Loucy (cell line): Measurements from ENCODE around the gene MRPS6.

Experiments
- H2AFZ ChIP-seq: fragments of 200-600 bp; sonication (generic); 2 replicates; pipeline ENCODE4 v1.6.0; 2016; ENCODE audit warnings: antibody characterized with exemption, mild to moderate bottlenecking, low read length, moderate library complexity
- H3F3A ChIP-seq: fragments of 200-600 bp; 2 replicates; pipeline ENCODE4 v1.6.0; 2016; ENCODE audit warnings: antibody characterized with exemption, low read depth, mild to moderate bottlenecking
- H3K27me3 ChIP-seq: fragments of 200-600 bp; sonication (generic); 2 replicates; pipeline ENCODE4 v1.6.1; 2014; ENCODE audit warnings: low read length, mild to moderate bottlenecking; ENCODE audit not compliant: insufficient read depth, poor library complexity, severe bottlenecking
- H3K36me3 ChIP-seq: fragments of 200-600 bp; sonication (generic); 2 replicates; pipeline ENCODE4 v1.6.1; 2016; ENCODE audit warnings: low read length; ENCODE audit not compliant: insufficient read depth
- H3K4me1 ChIP-seq: fragments of 200-600 bp; sonication (generic); 2 replicates; pipeline ENCODE4 v1.5.1; 2014; ENCODE audit warnings: low read length, mild to moderate bottlenecking; ENCODE audit not compliant: insufficient read depth, poor library complexity, severe bottlenecking
- H3K4me2 ChIP-seq: fragments of 200-600 bp; sonication (generic); 2 replicates; pipeline ENCODE4 v1.6.0; 2014; ENCODE audit warnings: antibody characterized with exemption, low read length, low read depth, mild to moderate bottlenecking; ENCODE audit not compliant: poor library complexity, severe bottlenecking
- H3K4me3 ChIP-seq: fragments of 200-600 bp; sonication (generic); 2 replicates; pipeline ENCODE4 v1.5.1; 2014; ENCODE audit warnings: low read length, mild to moderate bottlenecking, mixed read lengths; ENCODE audit not compliant: poor library complexity, severe bottlenecking
- H3K79me2 ChIP-seq: fragments of 200-600 bp; sonication (generic); 2 replicates; pipeline ENCODE4 v1.6.1; 2014; ENCODE audit warnings: low read length; ENCODE audit not compliant: insufficient read depth
- H3K9ac ChIP-seq: fragments of 200-600 bp; sonication (generic); 2 replicates; pipeline ENCODE4 v1.6.0; 2014; ENCODE audit warnings: mild to moderate bottlenecking, low read depth, low read length, moderate library complexity; ENCODE audit not compliant: poor library complexity, severe bottlenecking
- H3K9me2 ChIP-seq: fragments of 200-600 bp; sonication (generic); replicated peaks from 2 replicates; pipeline ENCODE4 v1.6.1; 2016; ENCODE audit warnings: low read depth, low read length, mixed read lengths
- H3K9me3 ChIP-seq: fragments of 200-600 bp; sonication (generic); 2 replicates; pipeline ENCODE4 v1.6.1; 2014; ENCODE audit warnings: mild to moderate bottlenecking, antibody characterized with exemption, low read length, low read depth; ENCODE audit not compliant: insufficient read depth
- H4K20me1 ChIP-seq: fragments of 200-600 bp; sonication (generic); 2 replicates; pipeline ENCODE4 v1.6.0; 2014; ENCODE audit warnings: antibody characterized with exemption, low read length, mild to moderate bottlenecking; ENCODE audit not compliant: insufficient read depth, poor library complexity, severe bottlenecking
- CTCF ChIP-seq: fragments of 200-600 bp; sonication (generic); conservative IDR thresholded peaks from 2 replicates; pipeline ENCODE4 v1.5.1; 2014; ENCODE audit warnings: mild to moderate bottlenecking, antibody characterized with exemption, low read length
- EZH2phosphoT487 ChIP-seq: fragments of 200-600 bp; IDR thresholded peaks from 2 replicates; pipeline ENCODE4 v1.6.1; 2018; ENCODE audit warnings: antibody characterized with exemption, mild to moderate bottlenecking, moderate library complexity, borderline replicate concordance

MRPS6 gene

DNA sequence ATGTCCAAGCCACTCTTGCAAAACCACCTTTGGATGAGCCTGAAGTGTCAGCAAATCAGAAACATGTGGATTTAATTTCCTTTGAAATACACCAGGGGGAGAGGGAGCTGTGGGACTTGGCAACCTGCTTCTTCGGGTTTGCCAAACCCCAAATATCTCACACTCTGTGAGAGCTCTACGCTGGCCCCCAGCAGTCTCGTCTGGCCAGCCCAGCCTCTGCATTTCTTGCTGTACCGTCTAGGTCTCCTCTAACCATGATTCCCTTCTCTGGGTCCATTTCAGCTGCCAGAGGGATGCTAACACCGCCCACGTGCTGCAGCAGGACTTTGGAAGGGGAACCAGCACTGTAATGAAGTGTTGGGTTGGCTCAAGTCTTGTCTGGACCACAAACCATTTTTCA is 114.6 kb downstream of the MRPS6 start:
- Histone ChIP-seq H3F3A (no peaks in the 10 kb centered on the region), H3K36me3 (no peaks in the 10 kb centered on the region), H3K9me2 (no peaks in the 10 kb centered on the region), H3K9ac (no peak overlapping the region), H2AFZ (no peak overlapping the region), H3K4me1 (no peaks in the 10 kb centered on the region), H3K9me3 (no peaks in the 10 kb centered on the region), H3K4me3 (no peak overlapping the region), H3K79me2 (no peaks in the 10 kb centered on the region), H4K20me1 (no peaks in the 10 kb centered on the region), H3K27me3 (no peaks in the 10 kb centered on the region), H3K4me2 (no peak overlapping the region)
- no peak for TF ChIP-seq CTCF
- TF ChIP-seq EZH2phosphoT487 = no peak

- no peak overlapping the region for H3K4me3 ChIP-seq
Observed at GRCh38 chr21:34189506-34189905, 116.1 kb downstream of the MRPS6 start.

DNA sequence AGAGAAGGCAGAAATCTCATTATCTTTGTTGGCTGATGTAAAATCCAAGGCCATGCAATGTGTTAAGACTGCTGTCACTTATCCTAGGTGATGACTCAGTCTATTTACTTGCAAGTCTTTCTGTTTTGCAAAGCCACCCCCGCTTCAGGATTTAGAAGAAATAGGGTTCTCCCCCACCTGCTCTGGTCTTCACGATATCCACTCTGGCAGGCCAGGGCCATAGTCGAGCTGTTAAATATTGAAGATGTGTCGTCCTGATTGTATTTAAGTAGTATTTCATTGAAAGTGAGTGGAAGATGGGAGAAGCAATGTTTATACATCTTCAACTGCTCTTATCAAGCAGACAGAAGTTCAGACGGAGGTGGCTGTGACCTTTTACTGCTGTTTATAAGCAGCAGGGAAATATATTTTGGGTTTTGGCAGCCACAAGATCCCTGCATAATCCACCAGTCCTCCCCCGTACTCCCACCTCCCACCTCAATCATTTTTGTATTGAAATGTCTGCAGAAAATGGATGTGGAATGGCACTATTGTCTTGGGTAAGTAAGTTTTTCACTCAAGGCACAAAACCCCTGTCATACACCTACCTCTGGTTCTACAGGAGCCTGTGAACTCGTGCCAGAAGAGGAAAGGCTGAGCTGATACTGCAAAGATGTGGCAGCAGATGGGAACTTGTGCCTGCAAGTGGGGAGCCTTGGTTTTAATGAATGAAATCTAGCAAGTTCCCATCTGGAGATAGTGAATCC is 117.4 kb downstream of the MRPS6 start:
- Histone ChIP-seq H3K9me2 (no peaks in the 10 kb centered on the region), H2AFZ (no peak overlapping the region), H3K79me2 (no peaks in the 10 kb centered on the region), H3K4me2 (no peak overlapping the region), H3K4me1 (no peaks in the 10 kb centered on the region), H3K36me3 (no peaks in the 10 kb centered on the region), H3K9ac (no peak overlapping the region), H3K27me3 (no peaks in the 10 kb centered on the region), H3K4me3 (no peak overlapping the region), H4K20me1 (no peaks in the 10 kb centered on the region), H3F3A (no peaks in the 10 kb centered on the region), H3K9me3 (no peaks in the 10 kb centered on the region)
- no peak for TF ChIP-seq EZH2phosphoT487
- TF ChIP-seq CTCF = no peak

More at GRCh38 chr21:34189506-34189905, 116.1 kb downstream of the MRPS6 start:
- no peak for TF ChIP-seq EZH2phosphoT487
- Histone ChIP-seq H2AFZ (no peak overlapping the region), H3K9me3 (no peaks in the 10 kb centered on the region), H3K79me2 (no peaks in the 10 kb centered on the region), H3F3A (no peaks in the 10 kb centered on the region), H3K27me3 (no peaks in the 10 kb centered on the region), H3K9me2 (no peaks in the 10 kb centered on the region), H3K9ac (no peak overlapping the region), H3K4me1 (no peaks in the 10 kb centered on the region), H3K4me2 (no peak overlapping the region), H4K20me1 (no peaks in the 10 kb centered on the region), H3K36me3 (no peaks in the 10 kb centered on the region)

DNA sequence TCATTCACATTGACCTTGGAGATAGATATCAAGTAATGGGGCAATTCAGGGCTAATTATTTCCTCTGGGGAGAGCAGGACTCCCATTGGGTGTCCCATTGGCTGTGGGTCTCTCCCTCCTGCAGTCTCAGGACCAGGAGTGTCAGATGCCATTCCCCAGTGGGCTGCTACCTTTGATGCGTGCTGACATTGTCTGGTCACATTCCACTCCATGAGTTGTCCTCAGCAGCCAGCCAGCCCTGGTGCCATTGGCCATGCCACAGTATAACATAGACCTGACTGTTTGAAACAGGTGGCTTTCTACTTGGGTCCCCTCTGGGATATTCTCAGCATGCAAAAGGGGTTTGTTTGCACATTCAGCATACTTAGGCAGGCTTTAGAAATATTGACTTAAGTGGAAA is 118.5 kb downstream of the MRPS6 start:
- no peaks in the 10 kb centered on the region for H3K27me3 ChIP-seq
- H3K9ac ChIP-seq = no peak overlapping the region
- H3K9me2 ChIP-seq = no peaks in the 10 kb centered on the region
- H3F3A ChIP-seq = no peaks in the 10 kb centered on the region
- no peak overlapping the region for H2AFZ ChIP-seq
- no peaks in the 10 kb centered on the region for H3K79me2 ChIP-seq
- H3K36me3 ChIP-seq = no peaks in the 10 kb centered on the region
- no peak overlapping the region for H3K4me3 ChIP-seq
- no peaks in the 10 kb centered on the region for H4K20me1 ChIP-seq
- H3K4me1 ChIP-seq = no peaks in the 10 kb centered on the region
- H3K4me2 ChIP-seq = no peak overlapping the region
- no peak for TF ChIP-seq EZH2phosphoT487
- TF ChIP-seq CTCF = no peak
- H3K9me3 ChIP-seq = no peaks in the 10 kb centered on the region
